GM15510 (cell line): Measurements from ENCODE around the gene CTSK.

ENCODE experiments used
- POLR2A ChIP-seq: IDR thresholded peaks from 3 replicates; pipeline ENCODE4 v1.6.1; 2011; ENCODE audit warnings: borderline replicate concordance; ENCODE audit not compliant: insufficient read length; ENCODE audit errors: extremely low read depth

The CTSK gene

GRCh38 chr1:150808121-150808520, at the start of gene CTSK:
Gene CTSK, minus strand, starts transcription at chr1:150808260. Its CDS starts 1,455 bp downstream, at chr1:150806805.
- no peak for TF ChIP-seq POLR2A

GRCh38 chr1:150846473-150847146, 38.5 kb upstream of the CTSK start:
- no peak for TF ChIP-seq POLR2A

GRCh38 chr1:150843474-150843873, 35.4 kb upstream of the CTSK start:
- TF ChIP-seq POLR2A, result no peak

DNA sequence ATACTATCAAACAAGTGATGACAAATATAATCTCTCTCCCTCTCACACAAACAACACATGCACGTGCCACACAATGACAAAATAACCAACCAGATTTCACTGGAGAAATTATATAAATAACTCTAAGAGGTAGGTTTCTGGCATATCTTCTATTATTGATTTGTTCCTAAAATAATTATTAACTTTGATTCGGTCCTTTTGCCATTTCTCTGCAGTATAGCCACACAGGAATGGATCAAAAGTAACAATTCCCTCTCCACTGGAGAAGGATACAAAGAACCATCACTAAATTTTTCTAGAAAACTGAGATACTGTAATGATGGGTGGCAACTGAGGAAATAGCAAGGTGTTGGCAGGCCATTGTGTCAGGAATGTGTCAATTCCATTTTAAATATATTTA, 34.9 kb upstream of the CTSK start:
- TF ChIP-seq POLR2A, result no peak

- no peak for TF ChIP-seq POLR2A
Measured at GRCh38 chr1:150842343-150842742, 34.3 kb upstream of the CTSK start.

DNA sequence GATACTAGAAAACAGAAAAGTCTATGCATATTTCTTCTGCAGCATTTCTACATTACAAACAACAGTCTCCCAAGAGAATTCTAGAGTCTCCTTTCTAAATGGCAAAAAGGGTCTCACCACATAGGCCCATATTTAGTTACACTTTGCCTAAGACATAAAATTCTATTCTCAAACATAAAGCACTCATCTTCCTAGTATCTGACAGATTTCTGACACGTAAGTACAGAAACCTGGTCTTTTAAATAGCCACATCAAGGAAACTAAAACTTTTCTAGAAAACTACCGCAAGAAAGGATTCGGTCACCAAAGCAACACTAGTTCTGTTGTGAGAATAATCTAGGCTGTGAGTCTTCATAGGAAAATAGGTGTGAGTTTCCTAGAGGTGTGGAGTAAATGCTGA, 33.6 kb upstream of the CTSK start:
- TF ChIP-seq POLR2A, result no peak

- TF ChIP-seq POLR2A, result no peak
Measured at GRCh38 chr1:150836129-150836773, 28.2 kb upstream of the CTSK start.

GRCh38 chr1:150832597-150832996, 24.5 kb upstream of the CTSK start:
- TF ChIP-seq POLR2A, result no peak

GRCh38 chr1:150829751-150830150, 21.7 kb upstream of the CTSK start:
- no peak for TF ChIP-seq POLR2A

GRCh38 chr1:150826299-150826698, 18.2 kb upstream of the CTSK start:
- no peak for TF ChIP-seq POLR2A

GRCh38 chr1:150820730-150821512, 12.9 kb upstream of the CTSK start:
- no peak for TF ChIP-seq POLR2A

DNA sequence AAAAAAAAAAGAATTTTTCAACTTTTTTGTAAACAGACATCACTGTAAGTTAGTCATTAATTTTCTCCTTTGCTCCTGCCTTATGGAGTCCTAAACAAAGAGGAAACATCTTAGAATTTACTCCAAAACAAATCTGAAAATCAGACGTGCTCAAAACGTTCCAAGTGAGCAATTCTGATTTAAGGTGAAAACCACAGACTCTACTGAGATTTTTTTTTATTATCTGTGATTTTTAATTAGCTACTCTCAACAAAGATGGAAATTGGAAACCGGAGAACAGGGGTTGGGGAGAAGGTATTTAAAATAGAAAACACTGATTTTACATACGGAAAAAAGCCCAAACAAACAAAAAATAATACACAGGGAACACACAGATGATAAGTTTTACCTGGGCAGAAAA, 7.8 kb upstream of the CTSK start:
- no peak for TF ChIP-seq POLR2A

GRCh38 chr1:150813028-150813707, 5.1 kb upstream of the CTSK start:
- no peak for TF ChIP-seq POLR2A

DNA sequence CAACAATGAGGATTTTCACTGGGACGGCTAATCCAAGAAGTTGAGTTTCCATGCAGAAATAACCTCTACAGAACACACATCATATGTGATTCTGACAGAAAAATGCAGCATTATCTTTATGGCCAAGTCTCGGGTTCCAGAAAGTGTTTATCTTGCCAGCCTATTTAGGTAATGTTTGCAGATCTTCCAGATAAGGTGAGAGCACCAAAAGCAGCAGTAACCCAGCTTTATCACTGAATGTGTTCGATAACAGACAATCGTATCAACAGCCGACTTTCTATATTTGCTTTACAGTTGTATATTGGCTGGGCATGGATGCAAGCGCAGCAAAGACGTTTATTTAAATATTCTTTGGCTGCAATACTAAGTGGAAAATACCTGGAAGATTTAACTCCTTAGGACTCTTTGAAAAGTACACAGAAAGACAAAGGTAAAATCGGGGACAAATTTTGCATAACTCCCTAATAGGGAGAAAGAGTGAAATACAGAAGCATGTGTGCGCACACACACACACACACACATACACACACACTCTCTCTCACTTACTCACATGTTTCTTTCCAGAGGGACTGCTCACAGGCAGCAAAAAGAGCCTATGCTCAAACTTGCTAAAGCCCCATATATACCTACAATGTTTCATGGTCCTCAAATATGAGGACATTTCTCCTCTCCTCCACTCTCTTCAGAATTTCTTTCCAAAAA, 3.0 kb upstream of the CTSK start:
- no peak for TF ChIP-seq POLR2A
